ENCODE results near the gene RHOD.

Gene RHOD

DNA sequence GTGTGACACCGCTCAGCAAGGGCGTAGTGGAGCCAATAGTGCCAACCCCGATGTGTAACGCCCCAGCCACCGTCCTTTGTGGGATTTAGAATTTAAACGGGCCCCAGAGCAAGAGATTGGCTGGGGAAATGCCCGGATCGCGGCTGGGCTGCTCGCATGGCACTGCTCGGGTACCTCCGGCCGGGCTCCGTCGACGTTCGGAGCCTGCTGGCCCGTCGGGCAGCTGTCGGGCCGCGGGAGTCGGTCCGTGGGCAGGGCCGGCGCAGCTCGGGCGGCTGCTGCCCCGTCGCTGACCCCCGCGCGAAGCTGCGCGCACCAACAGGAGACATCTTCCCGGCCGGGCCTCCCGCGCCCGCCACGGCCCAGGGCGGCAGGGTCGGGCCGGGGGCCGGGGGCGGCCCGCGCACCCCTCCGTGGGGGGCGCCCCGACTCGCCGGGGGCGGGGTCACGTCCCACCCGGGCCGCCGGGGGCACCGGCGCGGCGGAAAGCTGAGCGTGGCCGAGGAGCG is 61.1 kb downstream of the RHOD start:
- peak; percentile 33 for DNase-seq

DNA sequence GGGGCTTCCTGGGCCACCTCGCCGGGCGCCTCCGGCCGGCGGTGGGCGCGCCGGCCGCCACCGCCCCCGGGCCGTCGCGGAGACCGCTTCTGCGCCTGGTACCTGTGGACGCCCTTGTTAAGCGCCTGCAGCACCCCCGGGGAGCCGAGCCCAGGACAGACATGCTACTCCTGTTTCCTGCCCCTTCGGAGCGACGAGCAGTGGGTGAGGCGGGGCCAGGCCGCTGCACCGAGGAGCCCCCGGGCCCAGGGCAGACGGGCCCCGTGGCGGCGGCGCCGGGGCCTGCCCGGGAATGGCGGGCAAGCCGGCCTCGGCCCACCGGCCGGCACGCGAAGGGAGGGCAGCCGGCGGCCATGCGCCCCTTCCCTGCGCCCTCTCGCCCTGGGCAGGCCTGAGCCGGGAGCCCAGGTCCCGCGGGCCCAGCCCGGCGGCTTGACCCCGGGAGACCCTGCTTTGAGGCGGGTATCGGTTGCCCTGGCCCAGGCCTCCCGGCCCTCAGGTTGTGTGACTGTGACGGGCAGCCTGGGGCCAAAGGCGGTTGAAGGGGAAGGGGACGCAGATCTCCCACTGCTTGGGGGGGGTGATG is 61.6 kb downstream of the RHOD start:
- DNase-seq = peak; percentile 54

DNA sequence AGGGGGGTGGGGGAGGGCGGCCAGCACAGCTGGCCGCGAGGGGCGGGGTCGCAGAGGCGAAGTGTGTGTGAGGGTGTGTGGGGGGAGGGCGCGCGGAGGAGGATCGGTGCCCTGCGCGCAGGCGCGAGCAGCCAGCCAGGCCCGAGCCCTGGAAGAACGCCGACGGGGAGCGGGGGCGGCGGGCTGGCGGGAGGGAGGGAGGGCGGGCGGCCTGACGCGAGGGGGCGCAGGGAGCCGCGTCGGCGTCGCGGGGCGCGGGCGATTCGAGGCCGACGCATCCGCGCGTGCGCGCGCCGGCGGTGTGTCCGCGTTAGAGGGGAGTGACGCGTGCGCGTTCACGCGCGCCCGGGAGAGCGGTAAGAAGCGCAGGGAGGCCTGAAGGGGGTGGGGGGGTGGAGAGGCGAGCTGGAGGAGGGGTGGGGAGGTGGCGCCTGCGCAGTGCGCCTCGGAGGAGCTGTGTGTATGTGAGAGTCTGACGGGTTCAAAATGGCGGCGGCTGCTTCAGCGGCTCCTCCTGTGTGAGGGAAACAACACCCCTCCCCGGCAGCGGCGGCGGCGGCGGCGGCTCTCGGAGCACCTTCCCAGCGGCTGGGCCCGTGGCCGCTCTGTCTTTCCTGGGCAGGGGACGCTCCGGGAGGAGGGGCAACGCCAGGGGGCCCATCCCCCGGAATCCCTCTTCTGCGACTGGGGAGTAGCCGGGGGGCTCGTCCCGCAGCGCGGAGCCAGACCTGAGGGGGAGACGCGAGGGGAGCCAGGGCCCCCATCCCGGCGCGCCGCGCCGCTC is 62.3 kb downstream of the RHOD start, which contains the start of gene KDM2A:
TSS of gene KDM2A (plus strand) at position 463 of the 784 bp plus-strand sequence. CDS start 2,054 bp downstream, outside the sequence.
- DNase-seq = peak; percentile 98

DNA sequence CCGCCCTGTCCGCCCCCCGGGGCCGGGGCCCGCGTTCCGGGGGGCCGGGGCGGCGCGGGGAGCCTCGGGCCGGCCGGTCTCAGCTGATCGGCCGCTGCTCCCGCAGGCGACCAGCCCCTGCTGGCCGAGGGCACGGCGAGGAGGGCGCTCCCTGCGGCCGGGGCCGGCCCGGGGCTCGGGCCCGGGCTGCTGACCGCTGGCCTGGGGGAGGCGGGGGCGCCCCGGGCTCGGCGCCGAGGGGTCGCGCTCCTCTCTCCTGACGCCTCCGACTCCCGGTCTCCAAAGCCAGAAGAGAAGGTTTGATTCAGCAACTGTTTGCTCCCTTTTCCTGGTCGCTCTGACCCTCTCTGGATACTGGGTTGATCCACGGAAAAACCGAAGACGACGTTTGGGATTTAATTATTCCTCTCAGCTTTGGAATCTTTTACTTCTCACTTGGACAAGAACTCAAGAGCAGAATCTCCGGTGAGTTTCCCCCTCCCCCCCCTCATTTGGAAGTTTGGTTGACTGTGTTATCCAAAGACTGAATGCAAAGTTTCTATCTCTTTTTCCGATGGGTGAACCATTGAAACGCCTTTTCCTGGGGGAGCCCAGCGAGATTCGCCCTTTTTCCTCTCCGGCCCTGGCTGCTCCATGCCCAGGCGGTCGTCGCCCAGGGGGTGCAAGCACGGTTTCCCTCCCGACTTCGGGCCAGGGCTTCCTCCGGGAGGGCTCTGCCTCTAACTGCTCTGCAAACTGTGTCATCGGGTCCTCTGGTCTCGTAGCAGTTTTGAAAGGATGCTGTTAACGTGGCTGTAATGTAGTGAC is 63.1 kb downstream of the RHOD start:
- DNase-seq = peak; percentile 17

DNA sequence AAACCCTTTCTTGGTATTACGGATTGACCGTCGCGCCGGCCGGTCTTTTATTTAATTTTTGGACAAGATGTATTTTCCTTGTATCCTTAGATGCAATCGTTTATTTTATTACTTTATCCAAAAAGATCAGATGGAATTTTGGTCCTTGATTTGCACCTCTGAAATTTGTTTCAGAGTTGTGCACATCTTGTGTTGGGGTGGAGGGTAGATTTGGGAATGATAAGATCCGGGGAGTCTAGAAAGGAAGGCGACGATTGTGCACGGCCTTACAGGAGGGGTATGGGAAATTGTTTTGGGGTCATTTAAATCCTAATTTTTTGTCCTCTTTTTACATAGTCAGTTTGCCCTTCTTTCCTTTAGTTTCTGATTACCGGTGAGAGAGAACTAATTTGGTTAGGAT is 63.8 kb downstream of the RHOD start:
- no peak for DNase-seq

DNA sequence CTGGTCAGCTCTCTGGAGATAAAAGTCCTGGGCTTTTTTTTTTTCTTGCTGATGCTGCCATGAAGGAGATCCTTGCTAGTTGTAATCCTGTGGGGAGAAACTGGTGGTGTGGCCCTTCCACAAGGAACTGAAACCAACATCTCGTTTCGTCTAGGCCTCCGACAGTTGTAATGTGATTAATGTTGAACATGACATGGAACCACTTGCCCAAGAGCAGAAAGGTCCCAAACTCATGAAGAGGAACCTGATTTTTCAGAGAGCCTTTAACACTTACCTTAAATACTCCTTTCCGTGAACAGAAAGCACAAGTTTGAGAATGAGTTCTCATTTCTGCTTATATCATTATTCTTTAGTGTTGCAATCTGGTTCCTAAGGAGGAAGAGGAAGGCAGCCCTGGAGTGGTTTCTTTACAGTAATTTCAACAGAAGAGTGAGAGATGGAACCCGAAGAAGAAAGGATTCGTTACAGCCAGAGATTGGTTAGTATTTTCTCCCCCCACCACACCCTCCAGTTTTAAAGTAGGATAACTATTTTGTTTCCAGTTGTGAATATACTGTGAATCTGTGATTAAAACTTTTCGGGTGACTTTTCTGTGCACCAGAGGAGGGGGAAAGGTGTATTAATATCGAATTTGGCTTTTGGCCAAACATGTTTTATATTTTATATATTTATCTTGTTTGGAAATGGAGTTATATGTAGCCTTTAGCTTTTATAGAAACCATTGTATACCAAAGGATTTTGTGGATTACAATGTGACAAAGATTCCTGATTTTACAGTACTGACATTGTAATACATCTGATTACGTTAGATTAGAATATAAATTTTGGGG is 64.4 kb downstream of the RHOD start:
- DNase-seq = no peak

All from central memory CD4-positive, alpha-beta T cell (primary cell).